Tibial artery (tissue), 4 donors: ENCODE measurements around the gene MICOS13.

Source experiments
- DNase-seq, 2 donors: peaks; one replicate each; pipeline ENCODE4 v3.0.0-alpha.2; 2019
- H3K27ac ChIP-seq, 2 donors: fragments of 200-600 bp; sonication (generic) in 1 of 2; 1 replicate in 1 of 2; 2 replicates in 1 of 2; pipeline ENCODE4 v1.5.1; 2018 to 2019; ENCODE audit warnings: mild to moderate bottlenecking in 1 of 2
- H3K27me3 ChIP-seq, 2 donors: fragments of 200-600 bp; sonication (generic) in 1 of 2; one replicate each; pipeline versions ENCODE4 v1.5.1 to v1.6.0; 2016 to 2019
- H3K36me3 ChIP-seq, 3 donors: fragments of 200-600 bp; sonication (generic) in 2 of 3; one replicate each; pipeline ENCODE4 v1.5.1; 2016 to 2019; ENCODE audit warnings: mild to moderate bottlenecking in 2 of 3
- H3K4me1 ChIP-seq, 4 donors: fragments of 200-600 bp; sonication (generic) in 2 of 4; 1 replicate in 3 of 4; 2 replicates in 1 of 4; pipeline ENCODE4 v1.5.1; 2016 to 2019
- H3K4me3 ChIP-seq, 2 donors: fragments of 200-600 bp; sonication (generic) in 1 of 2; 1 replicate in 1 of 2; 2 replicates in 1 of 2; pipeline ENCODE4 v1.5.1; 2018 to 2019; ENCODE audit warnings: mild to moderate bottlenecking in 2 of 2
- H3K9me3 ChIP-seq, 3 donors: fragments of 200-600 bp; sonication (generic) in 1 of 3; one replicate each; pipeline ENCODE4 v1.5.1; 2016 to 2019
- intact Hi-C: fragments of 100-400 bp; cut with DNase I; formaldehyde crosslinking; loops from one replicate; pipeline ENCODE4 v1.15.0; 2023; ENCODE audit warnings: low total_unique reads
- TF ChIP-seq, protein P1 (sequence below), 2 experiments: fragments of 200-600 bp in 1 of 2; fragments of 450-650 bp in 1 of 2; IDR thresholded peaks; one replicate each; pipeline ENCODE4 v1.5.1; 2017 to 2019; ENCODE audit warnings: antibody characterized with exemption in 2 of 2, mild to moderate bottlenecking in 1 of 2, moderate library complexity in 1 of 2

MICOS13 gene

DNA sequence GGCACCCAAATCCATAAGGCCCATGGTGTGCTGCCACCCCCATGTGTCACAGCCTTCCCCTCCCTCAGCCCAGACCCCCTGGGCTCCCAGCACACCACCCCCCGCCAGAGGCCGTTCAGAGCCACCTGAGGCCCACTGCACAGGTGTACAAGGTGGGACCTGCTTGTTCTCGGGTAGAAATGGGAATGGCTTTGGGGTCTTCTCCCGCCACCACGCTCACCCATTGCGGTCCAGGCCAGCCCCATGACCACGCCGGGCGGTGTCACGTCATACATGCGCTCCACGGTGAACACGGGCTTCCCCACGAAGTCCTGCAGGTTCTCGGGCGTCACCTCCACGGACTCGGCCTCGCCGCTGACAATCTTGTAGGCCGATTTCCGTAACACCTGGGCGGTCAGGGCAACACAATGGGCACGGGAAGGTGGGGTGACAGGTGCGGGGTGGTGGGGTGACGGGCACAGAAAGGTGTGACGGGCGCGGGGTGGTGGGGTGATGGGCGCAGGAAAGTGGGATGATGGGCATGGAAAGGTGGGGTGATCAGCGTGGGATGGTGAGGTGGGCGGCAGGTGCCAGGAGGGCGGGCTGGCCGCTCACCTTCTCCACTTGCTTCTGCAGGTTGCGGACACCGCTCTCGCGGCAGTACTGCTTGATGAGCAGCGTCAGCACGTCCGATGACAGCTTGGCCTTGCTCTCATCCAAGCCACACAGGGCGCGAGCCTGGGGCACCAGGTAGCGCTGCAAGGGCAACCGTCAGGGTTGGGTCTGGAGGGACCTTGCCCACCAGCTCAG is 14.0 kb upstream of the MICOS13 start:
- peaks cover 0 to 36% (median 13%) of the 10 kb centered on the region in 4 donors for H3K4me1 ChIP-seq
- H3K36me3 ChIP-seq, result peaks cover 50 to 82% (median 79%) of the 10 kb centered on the region in 3 donors
- no peak overlapping the region for H3K27ac ChIP-seq
- no peaks in the 10 kb centered on the region for H3K27me3 ChIP-seq
- intact Hi-C loops, result loop anchor here (10.0 kb wide), 1 partner anchor 70 kb away; the partner anchor contains the start of genes SAFB and SAFB2
- TF ChIP-seq, protein P1, sequence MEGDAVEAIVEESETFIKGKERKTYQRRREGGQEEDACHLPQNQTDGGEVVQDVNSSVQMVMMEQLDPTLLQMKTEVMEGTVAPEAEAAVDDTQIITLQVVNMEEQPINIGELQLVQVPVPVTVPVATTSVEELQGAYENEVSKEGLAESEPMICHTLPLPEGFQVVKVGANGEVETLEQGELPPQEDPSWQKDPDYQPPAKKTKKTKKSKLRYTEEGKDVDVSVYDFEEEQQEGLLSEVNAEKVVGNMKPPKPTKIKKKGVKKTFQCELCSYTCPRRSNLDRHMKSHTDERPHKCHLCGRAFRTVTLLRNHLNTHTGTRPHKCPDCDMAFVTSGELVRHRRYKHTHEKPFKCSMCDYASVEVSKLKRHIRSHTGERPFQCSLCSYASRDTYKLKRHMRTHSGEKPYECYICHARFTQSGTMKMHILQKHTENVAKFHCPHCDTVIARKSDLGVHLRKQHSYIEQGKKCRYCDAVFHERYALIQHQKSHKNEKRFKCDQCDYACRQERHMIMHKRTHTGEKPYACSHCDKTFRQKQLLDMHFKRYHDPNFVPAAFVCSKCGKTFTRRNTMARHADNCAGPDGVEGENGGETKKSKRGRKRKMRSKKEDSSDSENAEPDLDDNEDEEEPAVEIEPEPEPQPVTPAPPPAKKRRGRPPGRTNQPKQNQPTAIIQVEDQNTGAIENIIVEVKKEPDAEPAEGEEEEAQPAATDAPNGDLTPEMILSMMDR (IDR thresholded peaks at IDR 0.05), result no peak
- no peak overlapping the region for H3K4me3 ChIP-seq
- no peaks in the 10 kb centered on the region for H3K9me3 ChIP-seq
- DNase-seq, result no peak

DNA sequence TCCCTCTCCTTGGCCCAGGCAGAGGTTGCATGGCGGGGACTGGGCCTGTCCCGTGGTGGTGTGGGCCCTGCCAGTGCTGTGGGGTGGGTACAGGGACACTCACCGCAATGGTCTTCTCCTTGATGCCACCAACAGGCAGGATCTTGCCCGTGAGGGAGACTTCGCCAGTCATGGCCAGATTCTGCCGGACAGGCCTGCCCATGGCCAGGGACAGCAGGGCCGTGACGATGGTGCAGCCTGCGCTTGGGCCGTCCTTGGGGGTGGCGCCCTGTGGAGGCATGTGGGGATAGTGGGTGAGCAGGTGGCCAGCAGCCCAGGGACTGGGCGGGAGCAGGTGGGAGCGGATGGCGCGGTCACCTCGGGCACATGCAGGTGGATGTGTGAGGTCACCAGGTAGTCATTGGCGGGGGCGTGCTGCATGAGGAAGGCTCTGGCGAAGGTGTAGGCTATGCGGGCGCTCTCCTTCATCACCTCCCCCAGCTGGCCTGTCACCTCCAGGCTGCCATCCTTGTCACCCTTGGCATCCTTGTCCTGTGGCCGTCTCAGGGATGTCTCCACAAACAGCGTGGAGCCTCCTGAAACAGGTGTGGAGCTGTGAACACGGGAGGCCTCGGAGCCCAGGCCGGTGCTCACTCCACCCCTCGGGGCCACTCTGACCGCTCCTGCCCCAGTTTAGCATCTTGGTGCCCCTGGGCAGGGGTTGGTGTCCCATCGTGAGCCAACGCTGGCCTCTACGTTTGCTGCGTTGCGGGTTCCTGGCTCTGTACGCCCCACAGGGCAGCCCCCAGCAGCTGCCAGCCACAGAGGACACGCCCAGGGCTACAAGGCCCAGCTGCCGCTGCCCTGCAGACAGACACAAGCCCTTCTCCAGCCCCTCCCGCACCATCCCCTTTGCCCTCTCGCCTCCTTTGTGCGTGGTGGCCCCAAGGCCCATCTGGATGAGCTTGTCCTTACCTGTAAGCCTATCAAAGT is 13.2 kb upstream of the MICOS13 start:
- no peaks in the 10 kb centered on the region for H3K9me3 ChIP-seq
- H3K36me3 ChIP-seq, result peaks cover 41 to 73% (median 70%) of the 10 kb centered on the region in 3 donors
- intact Hi-C loops, result loop anchor here (10.0 kb wide), 1 partner anchor 69 kb away; the partner anchor contains the start of genes SAFB and SAFB2
- no peak overlapping the region for H3K27ac ChIP-seq
- peaks cover 0 to 36% (median 13%) of the 10 kb centered on the region in 4 donors for H3K4me1 ChIP-seq
- H3K4me3 ChIP-seq, result no peak overlapping the region
- no peaks in the 10 kb centered on the region for H3K27me3 ChIP-seq
- DNase-seq, result no peak
- TF ChIP-seq, protein P1 (IDR thresholded peaks at IDR 0.05), result no peak

DNA sequence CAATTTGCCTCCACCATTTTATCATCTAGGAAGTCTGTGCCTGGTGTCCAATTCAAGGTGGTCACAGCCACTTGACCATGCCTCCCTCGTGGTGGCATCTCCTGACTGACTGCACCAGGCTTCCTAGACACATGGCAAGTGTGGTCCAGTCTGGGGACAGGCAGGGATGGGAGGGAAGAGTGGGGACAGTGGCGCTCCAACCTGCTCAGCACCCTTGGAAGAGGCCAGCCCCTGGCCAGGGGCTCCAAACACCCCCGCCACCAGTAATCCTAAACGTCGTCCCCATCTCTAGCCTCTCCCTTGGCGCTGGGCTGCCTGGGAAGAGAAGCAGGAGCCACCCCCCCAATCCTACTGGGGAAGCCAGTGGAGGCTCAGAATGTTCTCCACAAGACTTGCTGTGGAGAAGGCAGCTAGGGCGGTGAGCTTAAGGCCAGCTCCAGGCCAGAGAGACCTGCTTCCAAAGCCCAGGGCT is 12.4 kb upstream of the MICOS13 start:
- Histone ChIP-seq H3K4me1 (peaks cover 0 to 36% (median 13%) of the 10 kb centered on the region in 4 donors), H3K27ac (no peak overlapping the region), H3K27me3 (no peaks in the 10 kb centered on the region), H3K4me3 (no peak overlapping the region), H3K36me3 (peaks cover 38 to 66% (median 63%) of the 10 kb centered on the region in 3 donors), H3K9me3 (no peaks in the 10 kb centered on the region)
- TF ChIP-seq, protein P1 (IDR thresholded peaks at IDR 0.05), result no peak
- DNase-seq, result no peak
- intact Hi-C loops, result loop anchor here (10.0 kb wide), 1 partner anchor 68 kb away; the partner anchor contains the start of genes SAFB and SAFB2

GRCh38 chr19:5691822-5692722 is 11.8 kb upstream of the MICOS13 start:
- intact Hi-C loops, result loop anchor here (10.0 kb wide), 1 partner anchor 67 kb away; the partner anchor contains the start of genes SAFB and SAFB2
- H3K27me3 ChIP-seq, result no peaks in the 10 kb centered on the region
- H3K36me3 ChIP-seq, result peaks cover 38 to 61% (median 56%) of the 10 kb centered on the region in 3 donors
- peaks cover 0 to 43% (median 18%) of the 10 kb centered on the region in 4 donors for H3K4me1 ChIP-seq
- DNase-seq, result no peak
- H3K9me3 ChIP-seq, result no peaks in the 10 kb centered on the region
- peak overlapping the region; percentile 86 to 88 for H3K27ac ChIP-seq
- TF ChIP-seq, protein P1 (IDR thresholded peaks at IDR 0.05), result no peak
- peak overlapping the region; percentile 58 to 64 for H3K4me3 ChIP-seq
